H9 (cell line): ENCODE data around the gene TST. TPM values are rescaled to one million over a fixed set of nuclear protein-coding genes. Genes with fewer than 3 reads are reported as not detected.
A peak's percentile ranks its signal among the peaks of the same experiment; 100 is the strongest.

ENCODE experiments used
- DNase-seq: peaks from one replicate; pipeline ENCODE4 v3.0.0-alpha.2; 2017
- H2AFZ ChIP-seq: one replicate; pipeline ENCODE4 v1.6.1; 2013; ENCODE audit warnings: mild to moderate bottlenecking, low read length, control low read depth, moderate library complexity
- H2AK5ac ChIP-seq: 2 replicates; pipeline ENCODE4 v1.6.1; 2013; ENCODE audit warnings: low read length, control low read depth, mixed read lengths; ENCODE audit not compliant: insufficient read length
- H2BK120ac ChIP-seq: one replicate; pipeline ENCODE4 v1.6.1; 2013; ENCODE audit warnings: low read depth, mild to moderate bottlenecking, low read length, control low read depth, inconsistent platforms; ENCODE audit not compliant: poor library complexity, severe bottlenecking
- H2BK12ac ChIP-seq: 2 replicates; pipeline ENCODE4 v1.6.1; 2013; ENCODE audit warnings: low read length, control low read depth, mixed read lengths, low read depth; ENCODE audit not compliant: insufficient read length
- H2BK15ac ChIP-seq: 2 replicates; pipeline ENCODE4 v1.6.1; 2013; ENCODE audit warnings: low read depth, low read length, control low read depth
- H2BK20ac ChIP-seq: one replicate; pipeline ENCODE4 v1.6.1; 2013; ENCODE audit warnings: low read depth, mild to moderate bottlenecking, low read length, control low read depth, inconsistent platforms; ENCODE audit not compliant: poor library complexity, severe bottlenecking
- H2BK5ac ChIP-seq: 2 replicates; pipeline ENCODE4 v1.6.1; 2013; ENCODE audit warnings: low read length, control low read depth, mixed read lengths; ENCODE audit not compliant: insufficient read length
- H3K14ac ChIP-seq: 2 replicates; pipeline ENCODE4 v1.6.1; 2013; ENCODE audit warnings: low read length, control low read depth; ENCODE audit not compliant: insufficient read depth
- H3K18ac ChIP-seq: 2 replicates; pipeline ENCODE4 v1.6.1; 2013; ENCODE audit warnings: low read depth, mild to moderate bottlenecking, mixed read lengths, low read length, control low read depth; ENCODE audit not compliant: insufficient read length
- H3K23ac ChIP-seq: 2 replicates; pipeline ENCODE4 v1.6.1; 2013; ENCODE audit warnings: low read length, control low read depth, mixed read lengths, low read depth; ENCODE audit not compliant: insufficient read length
- H3K23me2 ChIP-seq: 2 replicates; pipeline ENCODE4 v1.6.1; 2013; ENCODE audit warnings: low read depth, mild to moderate bottlenecking, mixed read lengths, low read length, control low read depth; ENCODE audit not compliant: insufficient read length, poor library complexity, severe bottlenecking
- H3K27ac ChIP-seq: 2 replicates; pipeline ENCODE4 v1.5.1; 2013; ENCODE audit warnings: low read length, control low read depth, mixed read lengths, low read depth; ENCODE audit not compliant: insufficient read length
- H3K27me3 ChIP-seq: 2 replicates; pipeline ENCODE4 v1.6.1; 2013; ENCODE audit warnings: low read length, control low read depth, inconsistent platforms; ENCODE audit not compliant: insufficient read depth
- H3K4ac ChIP-seq: 2 replicates; pipeline ENCODE4 v1.6.1; 2013; ENCODE audit warnings: low read depth, mild to moderate bottlenecking, control low read depth, inconsistent platforms, low read length, moderate library complexity
- H3K4me1 ChIP-seq: 2 replicates; pipeline ENCODE4 v1.6.1; 2013; ENCODE audit warnings: low read length, control low read depth, inconsistent platforms; ENCODE audit not compliant: insufficient read depth
- H3K4me2 ChIP-seq: 2 replicates; pipeline ENCODE4 v1.6.1; 2013; ENCODE audit warnings: low read length, control low read depth, mixed read lengths; ENCODE audit not compliant: insufficient read length, insufficient read depth
- H3K56ac ChIP-seq: 2 replicates; pipeline ENCODE4 v1.6.1; 2013; ENCODE audit warnings: low read depth, mild to moderate bottlenecking, mixed read lengths, low read length, control low read depth; ENCODE audit not compliant: insufficient read length
- H3K79me1 ChIP-seq: 2 replicates; pipeline ENCODE4 v1.6.1; 2013; ENCODE audit warnings: low read depth, mild to moderate bottlenecking, moderate library complexity, low read length, control low read depth, inconsistent platforms; ENCODE audit not compliant: insufficient read depth, poor library complexity, severe bottlenecking
- H3K79me2 ChIP-seq: 2 replicates; pipeline ENCODE4 v1.6.1; 2013; ENCODE audit warnings: low read length, control low read depth, inconsistent platforms; ENCODE audit not compliant: insufficient read depth
- H3K9ac ChIP-seq: 2 replicates; pipeline ENCODE4 v1.6.1; 2013; ENCODE audit warnings: low read length, control low read depth, mixed read lengths; ENCODE audit not compliant: insufficient read length; ENCODE audit errors: extremely low read depth
- H3K9me3 ChIP-seq: one replicate; pipeline ENCODE4 v1.6.1; 2013; ENCODE audit warnings: low read depth, low read length, inconsistent platforms; ENCODE audit not compliant: control insufficient read depth
- H3T11ph ChIP-seq: one replicate; pipeline ENCODE4 v1.6.1; 2013; ENCODE audit warnings: mild to moderate bottlenecking, low read length, control low read depth, inconsistent platforms
- H4K20me1 ChIP-seq: one replicate; pipeline ENCODE4 v1.6.1; 2013; ENCODE audit not compliant: control insufficient read depth, insufficient read length, insufficient read depth
- H4K5ac ChIP-seq: 2 replicates; pipeline ENCODE4 v1.6.1; 2013; ENCODE audit warnings: low read depth, mild to moderate bottlenecking, mixed read lengths, low read length, control low read depth; ENCODE audit not compliant: insufficient read length
- H4K8ac ChIP-seq: replicated peaks from 2 replicates; pipeline ENCODE4 v1.6.1; 2013; ENCODE audit warnings: low read length, control low read depth, mixed read lengths, low read depth; ENCODE audit not compliant: insufficient read length
- H4K91ac ChIP-seq: 2 replicates; pipeline ENCODE4 v1.6.1; 2013; ENCODE audit warnings: low read depth, mild to moderate bottlenecking, moderate library complexity, mixed read lengths, low read length, control low read depth; ENCODE audit not compliant: insufficient read length
- H3K27ac Mint-ChIP-seq, 3 experiments: 2 replicates in 2 of 3; 3 replicates in 1 of 3; pipeline ENCODE4 v1.8.0; 2020 to 2021; ENCODE audit warnings: mixed read lengths in 3 of 3, mild to moderate bottlenecking in 1 of 3, moderate library complexity in 1 of 3
- H3K27me3 Mint-ChIP-seq: 2 replicates; pipeline ENCODE4 v1.8.0; 2021; ENCODE audit warnings: low read depth, mild to moderate bottlenecking, moderate library complexity, mixed read lengths
- H3K36me3 Mint-ChIP-seq, 3 experiments: 2 replicates in 2 of 3; 3 replicates in 1 of 3; pipeline ENCODE4 v1.8.0; 2020 to 2021; ENCODE audit warnings: low read depth in 3 of 3, mixed read lengths in 3 of 3; ENCODE audit not compliant: insufficient read depth in 1 of 3
- H3K4me1 Mint-ChIP-seq, 2 experiments: 2 replicates each; pipeline ENCODE4 v1.8.0; 2020; ENCODE audit warnings: mixed read lengths in 2 of 2
- H3K4me3 Mint-ChIP-seq, 2 experiments: 2 replicates in 1 of 2; 3 replicates in 1 of 2; pipeline ENCODE4 v1.8.0; 2020 to 2021; ENCODE audit warnings: mild to moderate bottlenecking in 2 of 2, mixed read lengths in 2 of 2, moderate library complexity in 1 of 2
- H3K9me3 Mint-ChIP-seq, 2 experiments: 2 replicates in 1 of 2; 3 replicates in 1 of 2; pipeline ENCODE4 v1.8.0; 2020; ENCODE audit warnings: mild to moderate bottlenecking in 2 of 2, mixed read lengths in 2 of 2, moderate library complexity in 1 of 2
- CTCF ChIP-seq: fragments of 200-600 bp; sonication (generic); conservative IDR thresholded peaks from 3 replicates; pipeline ENCODE4 v1.8.0; 2021; ENCODE audit warnings: antibody characterized with exemption, mild to moderate bottlenecking
- WGBS: extraction: QIAGEN DNeasy Blood & Tissue Kit; methylation state at CpG from one replicate; pipeline ENCODE4 v1.1.7; 2013; ENCODE audit warnings: missing lambda C conversion rate, low lambda C conversion rate, mixed read lengths; ENCODE audit not compliant: insufficient read length; ENCODE audit errors: extremely low coverage; 5-methylcytosine and 5-hydroxymethylcytosine counted together
- total RNA-seq: library from RNA; stranded (reverse); gene quantifications from 2 replicates; pipeline ENCODE4 v1.2.1, GENCODE V29; 2021

TST gene
- total RNA-seq, 1 experiment from 2014 or later = 31.9 TPM

- H3K27me3 Mint-ChIP-seq = peaks cover 34% of the 10 kb centered on the region
- Histone ChIP-seq H2BK12ac (no peak overlapping the region), H2BK120ac (no peak overlapping the region), H3K79me1 (no peaks in the 10 kb centered on the region), H4K91ac (no peak overlapping the region), H3K14ac (no peak overlapping the region), H3K4me1 (peaks cover 6% of the 10 kb centered on the region; the same call in 1 of the 2 replicates), H3K23ac (no peak overlapping the region), H2BK20ac (no peak overlapping the region), H3K9ac (no peak overlapping the region), H3K23me2 (no peaks in the 10 kb centered on the region), H4K5ac (no peak overlapping the region), H4K20me1 (peaks cover 2% of the 10 kb centered on the region), H2AK5ac (no peak overlapping the region), H3K79me2 (no peaks in the 10 kb centered on the region), H2BK5ac (no peak overlapping the region), H4K8ac (no peak overlapping the region), H2BK15ac (no peak overlapping the region), H3K27me3 (no peaks in the 10 kb centered on the region), H3K4ac (no peak overlapping the region), H3K18ac (no peak overlapping the region), H3K4me2 (no peak overlapping the region), H3T11ph (no peak overlapping the region), H2AFZ (no peak overlapping the region), H3K9me3 (no peaks in the 10 kb centered on the region), H3K27ac (no peak overlapping the region), H3K56ac (no peak overlapping the region)
- H3K4me1 Mint-ChIP-seq = peaks cover 13 to 15% of the 10 kb centered on the region in 2 experiments
- no peak for TF ChIP-seq CTCF
- peaks cover 0 to 4% (median 3%) of the 10 kb centered on the region in 3 experiments; a peak in 4 of 7 replicates for H3K36me3 Mint-ChIP-seq
- H3K27ac Mint-ChIP-seq = 0 out of 7 replicates have a peak overlapping the region, but pooled peaks of 1 of the 3 experiments have one; percentile 56
- no peaks in the 10 kb centered on the region for H3K9me3 Mint-ChIP-seq
- no peak overlapping the region for H3K4me3 Mint-ChIP-seq
- DNase-seq = no peak
- no CpG with 5 or more reads among the region's 3 CpGs for WGBS
These were observed 7.8 kb downstream of the TST start for GRCh38 chr22:37011472-37011871.
